Measurements from ENCODE around the gene TRAF3. TPM values are rescaled to one million over a fixed set of nuclear protein-coding genes. Genes with fewer than 3 reads are reported as not detected.
"Not testable (repeated sequence)": the region's sequence is repeated elsewhere in the genome, so short reads cannot be mapped to it uniquely, and the experiment has no call there.

TRAF3 gene
- total RNA-seq, 1 donor from 2014 or later, result 8.5 TPM

- no peak for DNase-seq (ENCODE audit: low spot score)
- ATAC-seq, result no peak
Measured at GRCh38 chr14:102916347-102917055, 139.3 kb downstream of the TRAF3 start.

DNA sequence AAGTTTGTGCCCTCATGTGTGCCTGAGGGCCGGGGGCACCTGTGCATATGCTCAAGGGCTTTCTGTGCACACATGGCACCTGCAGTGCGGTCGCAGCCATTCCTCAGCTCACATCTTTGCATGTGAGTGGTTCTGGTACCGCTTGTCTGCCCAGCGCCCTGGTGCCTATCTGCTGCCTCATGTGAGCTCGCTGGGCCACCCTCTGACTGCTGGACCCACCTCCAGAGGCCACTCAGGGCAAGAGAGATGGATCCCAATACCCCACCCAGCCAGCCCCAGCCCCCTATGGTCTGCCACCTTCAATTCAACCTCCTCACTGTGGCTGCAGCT is 139.8 kb downstream of the TRAF3 start:
- no peak for ATAC-seq
- no peak for DNase-seq (ENCODE audit: low spot score)

DNA sequence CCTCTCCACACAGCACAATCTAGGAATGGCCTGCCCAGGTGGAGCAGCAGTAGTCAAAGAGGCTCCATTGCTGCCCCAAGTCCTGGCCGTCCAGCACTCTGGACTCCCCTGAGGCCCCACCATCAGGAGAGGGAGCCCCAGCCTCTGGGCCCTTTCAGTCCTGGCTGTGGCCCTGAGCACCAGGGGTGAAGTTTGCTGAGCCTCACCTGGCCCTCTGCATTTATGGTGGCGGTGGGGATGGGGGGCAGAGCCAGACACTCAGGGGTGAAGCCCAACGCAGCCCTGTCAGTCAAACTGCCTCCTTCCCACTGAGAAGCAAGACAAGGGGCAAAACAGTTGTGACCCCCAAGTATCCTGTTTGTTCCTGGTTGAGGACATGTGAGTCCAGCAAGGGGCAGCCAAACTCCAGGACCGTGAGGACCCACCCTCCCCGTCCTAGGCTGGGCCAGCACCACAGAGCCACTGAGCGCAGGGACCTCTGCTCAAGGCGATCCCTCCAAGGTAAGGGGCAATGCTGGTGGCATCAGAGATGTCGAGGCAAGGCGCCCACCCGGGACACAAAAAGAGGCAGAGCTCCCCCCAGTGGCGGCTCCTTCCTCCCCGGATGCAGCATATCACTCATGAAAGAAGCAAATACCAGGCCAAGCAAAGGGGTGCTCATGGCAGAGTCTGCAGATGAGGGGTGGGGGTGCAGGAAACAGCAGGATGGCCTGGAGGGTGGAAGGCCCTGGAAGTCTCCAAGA is 140.4 kb downstream of the TRAF3 start:
- peak; percentile 50 for ATAC-seq
- no peak for DNase-seq (ENCODE audit: low spot score)

- ATAC-seq (no peak), DNase-seq (ENCODE audit: low spot score) (no peak)
Measured at GRCh38 chr14:102918438-102918837, 141.2 kb downstream of the TRAF3 start.

GRCh38 chr14:102920273-102920997 is 143.2 kb downstream of the TRAF3 start:
- DNase-seq (ENCODE audit: low spot score) (no peak), ATAC-seq (no peak)

- DNase-seq (ENCODE audit: low spot score) (no peak), ATAC-seq (no peak)
Measured at GRCh38 chr14:102920998-102921304, 143.7 kb downstream of the TRAF3 start.

DNA sequence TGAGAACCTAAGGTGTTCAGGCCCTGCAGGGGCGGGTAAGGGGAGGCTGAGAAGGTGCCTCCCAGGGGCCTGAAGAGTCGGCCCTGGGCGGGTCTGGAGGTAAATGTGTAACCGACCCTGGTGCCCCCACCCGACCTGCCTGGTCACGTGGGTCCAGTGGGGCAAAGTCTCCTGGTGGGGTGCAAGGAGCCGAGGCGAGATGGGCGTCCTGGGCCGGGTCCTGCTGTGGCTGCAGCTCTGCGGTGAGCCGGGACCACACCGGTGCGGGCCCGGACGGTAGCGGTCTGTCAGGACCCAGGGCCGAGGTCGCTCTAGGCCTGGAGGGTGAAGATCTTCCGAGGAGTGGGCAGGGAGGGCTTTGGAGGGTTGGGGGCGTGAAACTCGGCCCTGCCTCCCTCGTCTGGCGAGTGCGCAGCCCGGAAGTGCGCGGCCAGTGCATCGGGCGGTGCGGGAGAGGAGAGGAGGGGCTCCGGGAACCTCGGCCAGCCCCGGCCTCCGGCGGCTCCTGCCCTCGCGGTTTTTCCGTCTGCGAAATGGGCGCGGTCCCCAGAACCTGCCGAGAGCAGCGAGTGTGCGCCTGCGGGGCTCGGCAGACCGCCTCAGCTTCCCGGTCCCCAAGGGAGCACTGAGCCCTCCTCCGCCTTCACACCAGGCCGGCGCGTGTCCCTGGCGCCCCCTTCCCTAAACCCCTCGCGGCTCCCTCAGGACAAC is 145.4 kb downstream of the TRAF3 start, which contains the start of gene AMN:
Gene AMN, plus strand, starts transcription at position 174 of the 711 bp plus-strand sequence. Its CDS starts 26 bp downstream, at position 200.
- peak; percentile 81 for ATAC-seq

DNA sequence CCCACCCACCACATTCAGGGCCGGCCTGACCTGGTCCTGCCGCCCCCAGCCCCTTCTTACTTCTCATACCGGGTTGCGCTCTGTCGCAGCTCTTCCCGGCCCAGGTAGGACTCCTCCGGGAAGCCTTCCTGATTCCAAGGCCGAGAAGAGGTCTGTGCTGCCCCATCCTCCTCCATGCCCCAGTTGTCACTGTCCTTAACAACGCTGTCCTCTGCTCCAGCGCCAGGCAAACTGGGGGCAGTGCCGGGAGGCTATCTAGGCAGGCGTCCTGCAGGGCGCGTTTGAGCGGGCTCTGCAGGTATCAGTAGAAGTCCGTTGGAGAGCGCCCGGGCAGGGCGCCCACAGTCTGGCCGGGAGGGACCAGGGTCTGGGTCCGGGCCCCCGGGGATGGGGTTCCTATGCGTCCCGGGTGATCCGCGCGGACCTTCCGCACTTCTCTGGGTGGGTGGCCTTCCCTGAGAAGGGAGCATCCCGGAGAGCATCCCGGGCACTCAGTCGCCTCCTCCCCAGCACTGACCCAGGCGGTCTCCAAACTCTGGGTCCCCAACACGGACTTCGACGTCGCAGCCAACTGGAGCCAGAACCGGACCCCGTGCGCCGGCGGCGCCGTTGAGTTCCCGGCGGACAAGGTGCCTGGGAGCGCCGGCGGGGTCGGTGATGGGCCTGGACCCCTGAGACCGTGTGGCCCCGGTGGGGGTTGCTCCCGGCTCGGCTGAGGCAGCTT is 146.1 kb downstream of the TRAF3 start:
- DNase-seq (ENCODE audit: low spot score), result no peak
- peak; percentile 58 for ATAC-seq

More for the DNA sequence above, 145.4 kb downstream of the TRAF3 start, which contains the start of gene AMN:
- peak; percentile 76 for DNase-seq (ENCODE audit: low spot score)

DNA sequence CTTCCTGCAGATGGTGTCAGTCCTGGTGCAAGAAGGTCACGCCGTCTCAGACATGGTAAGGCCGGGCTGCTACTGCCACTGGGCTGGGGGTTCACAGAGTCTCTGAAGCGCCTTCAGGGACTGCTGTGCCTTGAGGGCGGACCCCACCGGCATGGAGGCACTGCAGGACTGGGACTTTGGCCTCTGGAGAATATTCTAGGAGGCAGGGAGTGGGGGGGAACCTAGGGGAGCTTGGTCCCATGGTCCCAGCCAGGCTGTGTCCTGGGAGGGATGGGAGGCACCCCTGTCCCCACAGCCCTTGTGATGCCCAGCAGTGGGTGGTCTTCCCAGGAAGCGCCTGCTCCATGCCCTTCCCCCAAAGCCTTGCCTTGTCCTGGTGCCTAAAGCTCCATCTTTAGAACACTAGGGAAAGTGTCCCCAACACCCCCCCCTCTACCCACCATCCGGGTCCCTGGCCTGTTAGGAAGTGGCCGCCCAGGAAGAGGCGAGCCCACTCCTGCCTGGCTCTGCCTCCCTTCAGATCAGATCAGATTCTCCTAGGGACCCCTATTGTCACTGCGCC is 146.8 kb downstream of the TRAF3 start:
- no peak for ATAC-seq
- no peak for DNase-seq (ENCODE audit: low spot score)

DNA sequence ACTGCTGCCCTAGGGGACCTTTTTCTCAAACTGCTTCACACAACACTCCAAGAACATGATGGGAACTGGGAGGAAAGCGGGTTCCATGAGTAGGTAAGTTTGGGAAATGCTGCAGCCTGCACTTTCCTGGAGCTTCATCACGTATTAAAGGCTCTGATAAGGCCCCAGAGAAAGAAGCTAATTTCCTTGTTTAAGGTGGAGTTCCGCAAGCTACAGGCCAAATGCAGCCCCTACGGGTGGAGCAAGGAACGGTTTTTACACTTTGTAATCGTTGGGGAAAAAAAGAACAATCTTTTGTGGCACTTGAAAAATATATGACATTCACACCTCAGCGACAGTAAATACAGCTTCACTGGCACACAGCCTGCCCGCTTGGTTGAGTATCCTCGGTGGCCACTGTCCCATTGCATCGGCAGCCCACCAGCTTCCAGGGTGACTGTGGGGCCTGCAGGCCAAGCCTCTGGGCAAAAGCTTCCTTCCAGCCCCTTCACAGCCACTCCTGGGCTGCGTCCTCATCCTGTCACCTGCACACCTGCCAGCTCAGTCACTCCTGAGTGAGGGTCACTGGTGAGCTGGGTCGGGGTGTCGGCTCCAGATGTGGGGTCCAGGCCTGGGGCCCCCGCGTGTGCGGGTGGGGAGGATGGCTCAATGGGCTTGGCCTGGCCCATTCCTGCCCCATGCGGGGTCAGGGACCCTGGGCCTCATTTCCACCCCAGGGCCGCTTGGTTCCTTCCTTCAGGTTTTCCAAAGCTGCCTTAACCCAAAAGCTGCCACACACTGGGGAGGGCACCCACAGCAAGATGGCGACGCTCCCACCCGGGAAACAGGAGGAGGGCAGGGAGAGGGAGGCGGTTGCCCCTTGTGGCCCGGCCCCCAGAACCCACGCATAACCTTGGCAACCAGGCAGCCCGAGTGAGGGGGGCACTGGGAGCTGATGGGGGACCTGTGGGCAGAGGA is 147.7 kb downstream of the TRAF3 start:
- no peak for ATAC-seq
- no peak for DNase-seq (ENCODE audit: low spot score)

- DNase-seq (ENCODE audit: low spot score), result no peak
- ATAC-seq, result no peak
Measured at GRCh38 chr14:102925646-102926045, 148.4 kb downstream of the TRAF3 start.

- DNase-seq (ENCODE audit: low spot score) (no peak), ATAC-seq (no peak)
Measured at GRCh38 chr14:102926104-102926503, 148.9 kb downstream of the TRAF3 start.

- not testable (repeated sequence) for DNase-seq (ENCODE audit: low spot score); ATAC-seq
Measured at GRCh38 chr14:102926840-102927239, 149.6 kb downstream of the TRAF3 start.

- ATAC-seq, result no peak
Measured at GRCh38 chr14:102927346-102927877, 150.2 kb downstream of the TRAF3 start.

GRCh38 chr14:102927878-102928411 is 150.7 kb downstream of the TRAF3 start:
- ATAC-seq (peak; percentile 7), DNase-seq (ENCODE audit: low spot score) (no peak)

More at GRCh38 chr14:102927346-102927877, 150.2 kb downstream of the TRAF3 start:
- no peak for DNase-seq (ENCODE audit: low spot score)

DNA sequence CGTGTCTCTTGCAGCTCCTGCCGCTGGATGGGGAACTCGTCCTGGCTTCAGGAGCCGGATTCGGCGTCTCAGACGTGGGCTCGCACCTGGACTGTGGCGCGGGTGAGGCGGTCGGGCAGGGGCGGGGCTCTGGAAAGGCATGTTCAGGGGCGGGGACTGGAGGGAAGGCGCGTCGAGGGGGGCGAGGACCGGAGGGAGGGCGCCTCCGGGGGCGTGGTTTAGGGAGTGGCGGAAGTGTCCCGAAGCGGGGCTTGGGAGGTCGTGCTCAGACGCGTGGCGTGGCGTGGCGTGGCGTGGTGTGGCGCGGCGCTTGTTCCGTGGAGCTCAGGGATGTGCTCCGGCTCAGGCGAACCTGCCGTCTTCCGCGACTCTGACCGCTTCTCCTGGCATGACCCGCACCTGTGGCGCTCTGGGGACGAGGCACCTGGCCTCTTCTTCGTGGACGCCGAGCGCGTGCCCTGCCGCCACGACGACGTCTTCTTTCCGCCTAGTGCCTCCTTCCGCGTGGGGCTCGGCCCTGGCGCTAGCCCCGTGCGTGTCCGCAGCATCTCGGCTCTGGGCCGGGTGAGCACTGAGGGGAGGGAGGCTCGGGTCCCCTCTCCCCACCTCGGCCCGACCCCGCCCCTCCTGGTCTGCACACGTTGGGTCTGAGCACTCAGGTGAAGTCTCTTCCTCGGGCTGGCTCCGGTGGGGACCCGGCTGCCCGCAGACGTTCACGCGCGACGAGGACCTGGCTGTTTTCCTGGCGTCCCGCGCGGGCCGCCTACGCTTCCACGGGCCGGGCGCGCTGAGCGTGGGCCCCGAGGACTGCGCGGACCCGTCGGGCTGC is 151.4 kb downstream of the TRAF3 start:
- peak; percentile 71 for ATAC-seq
- peak; percentile 64 for DNase-seq (ENCODE audit: low spot score)

Data from left lobe of liver (tissue), 2 donors.